Inferior parietal cortex (tissue), 1 donor: ENCODE results near the gene PTPRCAP.
A peak's percentile ranks its signal among the peaks of the same experiment; 100 is the strongest.

Experiments
- DNase-seq: peaks from one replicate; pipeline ENCODE4 v3.0.0-alpha.2; 2016; ENCODE audit errors: extremely low spot score

PTPRCAP gene

DNA sequence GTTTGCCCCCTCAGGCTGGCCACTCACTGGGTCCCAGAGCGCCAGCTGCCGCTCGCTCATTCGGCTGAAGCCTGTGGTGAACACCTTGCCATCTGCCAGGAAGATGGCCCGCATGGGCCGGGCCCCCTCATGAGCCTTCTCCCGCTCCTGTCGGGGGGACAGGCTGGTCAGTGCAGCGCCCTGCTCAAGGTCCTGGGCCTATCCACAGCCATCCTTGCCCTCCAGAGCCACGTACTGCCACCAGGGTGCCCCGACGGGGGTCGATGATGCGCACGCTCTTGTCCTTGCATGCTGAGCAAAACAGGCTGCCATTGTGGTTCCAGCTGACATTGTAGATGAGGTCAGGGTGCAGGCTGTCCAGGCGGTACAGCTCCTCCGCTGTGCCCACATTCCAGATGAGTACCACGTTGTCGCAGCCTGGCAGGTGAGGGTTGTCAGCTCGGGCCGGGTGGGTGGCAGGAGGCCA is 3.6 kb upstream of the PTPRCAP start:
- DNase-seq, result no peak

DNA sequence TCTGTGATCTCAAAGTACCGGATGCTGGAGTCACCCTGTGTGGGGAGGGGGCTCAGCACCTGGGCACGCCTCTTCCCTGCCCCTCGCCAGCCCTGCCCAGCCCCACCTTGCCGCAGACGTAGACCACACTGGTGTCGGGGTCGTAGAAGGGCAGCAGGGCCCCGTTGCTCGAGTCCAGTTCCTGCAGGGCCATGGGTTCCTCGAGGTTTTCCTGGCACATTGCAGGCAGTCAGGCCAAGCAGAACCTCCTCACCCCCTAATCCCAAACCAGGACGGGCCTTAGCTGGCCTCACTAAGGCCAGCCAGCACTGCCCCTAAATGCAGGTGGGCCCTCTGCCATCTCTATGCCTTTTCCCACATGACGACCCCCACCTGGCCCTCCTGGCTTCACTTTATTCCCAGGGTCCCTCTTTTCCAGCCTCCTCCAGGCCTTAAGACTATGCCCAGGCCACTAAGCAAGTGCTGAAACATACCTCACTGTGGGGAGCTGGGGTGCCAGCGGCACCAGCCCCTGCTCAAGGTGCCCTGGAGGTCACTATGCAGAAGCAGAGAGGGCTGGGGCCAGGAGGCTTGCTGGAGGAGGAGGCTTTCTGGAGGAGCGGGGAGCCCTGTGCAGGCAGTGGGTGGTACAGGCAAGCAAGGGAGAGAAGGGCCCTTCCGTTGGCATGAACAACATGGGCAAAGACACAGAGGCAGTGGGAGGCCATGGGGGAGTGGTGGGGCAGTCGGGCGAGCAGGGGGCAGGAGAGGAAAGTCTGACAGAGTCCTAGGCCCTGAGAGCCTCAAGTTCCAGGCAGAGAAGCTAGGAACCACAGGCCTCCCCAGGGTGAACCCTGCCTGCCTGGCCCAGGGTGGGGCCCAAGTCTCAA is 3.0 kb upstream of the PTPRCAP start:
- no peak for DNase-seq

DNA sequence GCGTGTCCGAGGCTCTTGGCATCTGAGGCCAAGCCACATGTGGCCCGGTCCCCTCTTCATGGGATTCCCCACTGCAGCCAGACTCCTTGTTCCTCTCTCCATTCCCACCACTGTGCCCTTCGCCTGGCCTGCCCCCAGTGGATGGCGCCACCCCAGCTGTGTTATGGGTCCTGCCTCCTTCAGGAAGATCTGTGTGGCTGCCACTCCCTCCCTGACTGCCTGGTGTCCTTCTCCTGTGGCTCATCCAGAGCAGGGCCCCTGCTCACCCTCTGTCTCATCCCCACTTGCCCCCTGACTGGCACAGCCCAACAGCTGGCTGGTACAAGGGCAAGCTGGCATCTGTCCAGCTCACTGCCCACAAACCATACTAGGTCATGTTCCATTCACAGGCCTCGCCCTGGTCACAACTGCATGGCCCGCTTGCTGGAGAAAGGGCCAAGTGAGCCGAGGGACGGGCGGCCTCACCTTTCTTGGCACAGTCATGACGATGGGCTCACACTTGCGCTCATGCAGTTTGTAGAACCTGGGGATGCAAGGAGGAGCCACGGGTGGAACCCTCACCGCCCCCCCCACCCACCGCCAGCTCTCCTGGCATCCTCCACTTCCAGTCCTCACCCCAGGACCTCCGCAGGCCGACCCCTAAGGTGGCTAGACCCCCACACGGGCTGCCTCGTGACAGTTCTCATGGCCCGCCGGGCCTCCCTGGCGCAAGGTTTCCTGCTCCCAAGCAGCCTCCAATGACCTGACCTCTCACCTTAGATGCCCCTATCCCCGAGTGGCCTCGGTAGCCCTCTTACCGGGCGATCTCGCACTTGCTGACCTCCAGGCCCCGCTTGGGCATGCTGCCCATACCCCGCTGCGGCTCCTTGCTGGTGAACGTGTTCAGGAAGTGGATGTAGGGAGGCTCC is 2.1 kb upstream of the PTPRCAP start:
- no peak for DNase-seq

DNA sequence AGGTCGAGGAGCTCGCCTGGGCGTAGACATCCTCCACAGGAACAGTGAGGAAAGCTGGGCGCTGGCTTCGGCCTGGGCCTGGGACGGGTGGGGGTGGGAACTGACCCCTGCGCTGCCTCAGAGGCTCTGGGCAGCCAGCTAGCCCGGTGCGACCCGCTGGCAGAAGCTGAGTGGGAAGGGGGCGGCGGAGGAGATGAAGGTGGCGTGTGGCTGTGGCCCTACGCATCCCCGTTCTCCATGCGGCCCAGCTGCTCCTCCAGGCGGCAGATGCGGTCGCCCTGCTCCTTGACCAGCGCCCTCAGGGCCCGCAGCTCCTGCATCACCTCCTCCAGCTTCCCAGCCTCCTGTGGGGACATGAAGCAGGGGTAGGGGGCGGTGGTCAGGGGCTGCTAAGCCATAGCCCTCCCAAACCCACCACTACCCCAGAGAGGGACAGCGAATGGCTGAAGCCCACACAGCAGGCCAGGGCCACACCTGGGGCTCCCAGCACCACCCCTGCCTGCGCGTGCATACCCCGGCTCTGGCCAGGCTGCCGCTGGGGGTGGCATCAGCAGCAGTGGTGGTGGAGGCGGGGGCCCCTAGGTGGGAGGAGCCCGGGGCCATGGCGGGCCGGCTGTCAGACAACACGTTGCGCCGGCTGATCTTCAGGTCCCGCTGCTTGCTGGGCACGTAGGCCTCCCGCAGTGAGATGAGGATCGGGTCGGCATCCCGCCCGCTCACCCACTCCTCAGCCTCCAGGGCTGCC is 848 bp upstream of the PTPRCAP start:
- no peak for DNase-seq

DNA sequence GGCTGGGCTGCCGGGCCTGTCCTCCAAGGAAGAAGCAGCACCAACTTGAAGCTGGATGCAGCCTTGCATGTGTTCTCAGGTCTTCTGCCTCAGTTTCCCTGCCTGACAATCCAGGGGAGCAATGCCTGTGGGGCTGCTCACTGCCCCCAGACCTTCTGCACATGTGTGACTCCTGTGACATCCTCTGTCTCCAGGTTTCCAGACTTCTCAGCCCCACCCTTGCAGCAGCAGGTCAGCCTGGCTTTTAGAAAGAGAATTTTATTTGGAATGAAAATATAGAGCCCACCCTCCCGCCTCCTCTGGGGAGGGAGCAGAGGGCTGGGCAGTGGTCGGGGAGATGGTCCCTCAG is 301 bp upstream of the PTPRCAP start:
- no peak for DNase-seq

DNA sequence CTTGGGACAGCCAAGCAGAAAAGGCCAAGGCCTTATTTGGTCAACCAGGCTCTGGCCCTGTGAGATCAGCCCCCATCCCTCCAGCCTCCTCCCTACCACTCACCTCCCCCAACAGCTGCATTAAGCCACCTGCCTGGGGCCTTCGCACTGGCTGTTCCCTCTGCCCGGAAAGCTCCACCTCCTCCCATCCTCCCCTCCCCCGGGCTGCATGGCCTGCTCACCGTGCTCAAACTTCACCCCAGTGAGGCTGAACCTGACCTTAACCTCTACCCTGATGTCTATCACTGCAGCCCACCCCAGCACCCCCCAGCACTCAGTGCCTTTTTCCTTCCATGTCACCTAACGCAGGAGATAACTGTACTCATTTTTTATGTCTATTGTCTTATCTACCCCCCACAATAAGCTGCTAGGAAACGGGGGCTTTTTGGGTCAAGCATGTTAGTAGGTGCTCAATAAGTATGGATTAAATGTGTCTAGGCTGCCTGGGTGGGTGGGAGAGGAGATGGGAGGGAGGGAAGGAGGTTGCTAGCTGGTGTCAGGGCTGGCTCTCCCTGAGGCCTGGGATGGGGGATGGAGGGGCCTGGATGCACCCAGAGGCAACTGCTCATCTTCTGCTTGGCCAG is 912 bp downstream of the PTPRCAP start:
- DNase-seq, result no peak

DNA sequence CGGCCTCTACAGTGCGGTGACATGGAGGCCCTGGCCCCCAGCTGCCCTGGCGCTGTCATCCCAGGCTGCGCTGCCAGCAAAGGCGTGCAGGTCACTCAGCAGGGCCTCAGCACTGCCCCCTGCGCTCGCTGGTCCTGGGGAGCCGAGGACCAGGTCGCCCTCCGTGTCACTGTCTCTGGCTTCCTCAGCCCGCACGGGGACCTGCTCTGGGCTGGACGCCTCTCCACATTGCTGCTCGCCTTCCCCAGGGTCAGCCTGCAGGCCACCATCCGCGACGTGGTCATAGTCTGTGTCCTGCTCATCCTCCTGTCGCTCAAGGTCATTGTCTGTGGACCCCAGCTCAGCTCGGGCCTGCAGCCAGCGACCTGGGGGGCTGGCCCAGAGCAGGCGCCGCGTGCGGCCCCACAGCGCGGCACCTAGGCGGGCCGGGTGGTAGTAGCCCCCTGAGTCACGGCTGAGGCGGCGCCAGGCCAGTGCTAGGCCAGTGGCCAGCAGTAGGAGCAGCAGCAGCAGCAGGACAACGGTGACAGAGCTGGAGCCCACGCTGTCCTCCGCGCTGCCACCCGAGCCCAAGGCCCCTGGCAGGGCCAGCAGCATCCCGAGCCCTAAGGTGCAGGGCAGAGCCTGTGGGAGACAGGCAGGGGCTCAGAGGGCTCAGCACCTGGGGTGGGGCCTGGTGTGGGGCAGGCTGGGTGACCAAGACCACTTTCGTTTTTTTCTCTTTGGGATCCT is 1.6 kb downstream of the PTPRCAP start:
- no peak for DNase-seq

DNA sequence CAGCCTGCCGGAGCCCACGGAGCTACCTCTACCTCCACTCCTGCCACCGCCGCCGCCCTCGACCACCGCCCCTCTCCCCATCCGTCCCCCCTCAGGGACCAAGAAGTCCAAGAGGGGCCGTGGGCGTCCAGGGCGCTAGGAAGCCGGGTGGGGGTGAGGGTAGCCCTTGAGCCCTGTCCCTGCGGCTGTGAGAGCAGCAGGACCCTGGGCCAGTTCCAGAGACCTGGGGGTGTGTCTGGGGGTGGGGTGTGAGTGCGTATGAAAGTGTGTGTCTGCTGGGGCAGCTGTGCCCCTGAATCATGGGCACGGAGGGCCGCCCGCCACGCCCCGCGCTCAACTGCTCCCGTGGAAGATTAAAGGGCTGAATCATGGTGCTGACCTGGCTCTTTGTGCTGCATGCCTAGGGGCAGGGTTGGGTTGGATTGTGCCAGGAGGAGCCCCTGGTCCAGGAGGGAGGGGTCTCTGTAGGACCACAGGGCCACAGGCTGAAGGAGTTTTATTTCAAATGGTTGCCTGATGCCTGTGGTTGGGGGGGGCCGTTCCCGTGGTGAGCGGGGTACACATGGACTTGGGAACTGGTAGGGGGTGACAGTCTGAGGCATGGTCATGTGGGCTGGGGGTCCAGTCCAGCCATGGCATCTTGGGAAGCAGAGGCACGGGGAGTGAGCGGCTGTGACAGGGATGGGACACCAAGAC is 2.3 kb downstream of the PTPRCAP start:
- DNase-seq, result no peak

DNA sequence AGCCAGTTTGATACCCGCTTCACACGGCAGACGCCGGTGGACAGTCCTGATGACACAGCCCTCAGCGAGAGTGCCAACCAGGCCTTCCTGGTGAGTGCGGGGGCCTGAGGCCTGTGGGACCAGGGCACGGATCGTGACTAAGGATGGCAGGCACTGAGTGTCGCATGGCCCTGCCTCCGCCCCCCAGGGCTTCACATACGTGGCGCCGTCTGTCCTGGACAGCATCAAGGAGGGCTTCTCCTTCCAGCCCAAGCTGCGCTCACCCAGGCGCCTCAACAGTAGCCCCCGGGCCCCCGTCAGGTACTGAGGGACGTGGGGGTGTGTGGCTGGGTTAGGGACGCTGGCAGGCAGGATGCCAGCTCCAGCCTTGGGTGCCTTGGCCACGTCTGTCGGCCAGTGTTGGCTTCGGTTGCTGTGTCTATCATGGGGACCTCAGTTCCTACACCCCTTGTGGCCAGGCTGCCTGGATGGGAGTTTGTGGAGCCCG is 3.0 kb downstream of the PTPRCAP start:
- no peak for DNase-seq

DNA sequence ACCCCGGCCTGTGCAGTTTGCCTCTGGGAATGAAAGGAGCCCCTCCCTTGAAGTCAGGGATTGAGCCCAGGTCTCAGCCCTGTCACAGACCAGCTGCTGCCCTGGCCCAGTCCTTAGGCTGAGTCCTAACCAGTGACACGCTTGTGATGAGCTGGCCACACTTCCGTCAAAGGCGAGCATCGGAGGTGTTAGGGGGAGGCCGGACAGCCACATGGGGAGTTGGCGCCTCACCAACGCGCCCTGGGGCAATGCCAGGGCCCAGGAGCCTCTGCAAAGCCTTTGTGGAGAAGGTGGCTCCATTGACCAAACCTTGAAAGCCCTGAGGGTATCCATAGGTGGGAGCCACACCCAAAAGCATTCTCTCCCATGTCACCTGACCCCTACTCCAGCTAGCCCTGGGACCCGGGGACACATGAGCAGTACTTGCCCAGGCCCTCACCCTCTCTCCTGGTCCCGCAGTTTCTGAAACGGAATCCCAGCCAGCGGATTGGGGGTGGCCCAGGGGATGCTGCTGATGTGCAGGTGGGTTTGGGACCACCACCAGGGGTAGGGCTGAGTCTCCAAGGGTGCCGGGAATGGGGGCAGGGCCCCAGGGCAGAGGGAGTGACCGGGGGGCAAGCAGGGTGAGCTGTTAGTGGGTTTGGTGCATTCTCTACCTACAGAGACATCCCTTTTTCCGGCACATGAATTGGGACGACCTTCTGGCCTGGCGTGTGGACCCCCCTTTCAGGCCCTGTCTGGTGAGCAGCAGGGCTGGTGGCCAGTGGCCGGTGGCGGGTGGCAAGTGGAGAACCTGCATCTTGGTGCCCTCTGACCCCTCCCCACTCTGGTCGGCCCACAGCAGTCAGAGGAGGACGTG is 3.7 kb downstream of the PTPRCAP start:
- DNase-seq, result no peak

DNA sequence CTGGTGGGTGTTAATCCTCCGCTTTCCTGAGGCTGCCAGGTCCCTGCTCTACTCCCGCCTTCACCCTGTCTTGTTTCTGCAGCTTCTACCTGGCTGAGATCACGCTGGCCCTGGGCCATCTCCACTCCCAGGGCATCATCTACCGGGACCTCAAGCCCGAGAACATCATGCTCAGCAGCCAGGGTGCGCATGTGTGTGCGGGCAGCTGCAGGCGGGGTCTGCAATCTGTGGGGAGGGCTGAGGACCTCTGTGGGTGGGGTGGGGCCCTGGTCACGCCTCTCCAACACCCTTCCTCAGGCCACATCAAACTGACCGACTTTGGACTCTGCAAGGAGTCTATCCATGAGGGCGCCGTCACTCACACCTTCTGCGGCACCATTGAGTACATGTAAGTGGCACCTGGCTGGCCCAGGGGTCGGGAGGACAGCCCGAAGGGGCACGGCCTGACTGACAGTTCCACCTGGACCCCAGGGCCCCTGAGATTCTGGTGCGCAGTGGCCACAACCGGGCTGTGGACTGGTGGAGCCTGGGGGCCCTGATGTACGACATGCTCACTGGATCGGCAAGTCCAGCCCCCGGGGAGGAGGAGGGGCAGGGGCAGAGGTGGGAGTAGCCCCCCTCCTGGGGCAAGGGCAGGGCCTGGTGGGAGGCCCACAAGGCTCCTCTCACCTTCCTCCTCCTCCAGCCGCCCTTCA is 4.7 kb downstream of the PTPRCAP start:
- no peak for DNase-seq

DNA sequence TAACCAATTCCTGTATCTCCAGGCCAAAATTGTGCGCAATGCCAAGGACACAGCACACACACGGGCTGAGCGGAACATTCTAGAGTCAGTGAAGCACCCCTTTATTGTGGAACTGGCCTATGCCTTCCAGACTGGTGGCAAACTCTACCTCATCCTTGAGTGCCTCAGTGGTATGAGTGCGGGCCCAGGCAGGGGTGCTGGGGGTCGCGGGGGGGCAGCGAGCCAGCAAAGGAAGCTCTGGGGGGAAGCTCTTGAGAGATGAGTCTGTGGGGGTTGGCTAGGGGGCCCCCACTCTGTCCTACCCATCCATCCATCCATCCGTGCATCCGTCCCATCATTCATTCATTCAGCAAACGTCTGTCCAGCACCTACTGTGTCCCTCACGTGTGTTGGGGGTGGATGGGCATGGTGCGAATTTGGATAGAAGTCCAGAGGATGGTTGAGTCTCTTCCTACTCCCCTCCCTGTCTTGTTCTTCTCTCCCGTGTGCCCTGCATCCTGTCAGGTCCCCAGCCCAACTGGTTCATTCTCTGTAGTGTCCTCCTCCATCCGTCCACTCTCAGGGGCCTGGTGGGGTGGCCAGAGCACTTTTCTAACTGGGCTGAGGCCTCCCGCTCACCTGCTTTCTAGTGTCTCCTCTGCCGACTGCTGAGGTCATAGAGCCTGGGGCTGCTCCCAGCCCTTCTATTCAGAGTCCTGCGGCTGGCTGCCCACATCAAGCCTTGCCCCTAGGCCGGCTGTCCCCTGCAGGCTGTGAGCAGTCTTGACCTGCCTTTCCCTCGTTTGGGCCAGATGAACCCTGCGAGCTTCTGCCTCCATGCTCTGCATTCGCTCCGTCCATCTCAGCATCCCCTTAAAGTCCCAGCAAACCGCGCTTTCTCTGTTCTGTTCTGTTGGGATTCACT is 5.9 kb downstream of the PTPRCAP start:
- DNase-seq, result no peak

DNA sequence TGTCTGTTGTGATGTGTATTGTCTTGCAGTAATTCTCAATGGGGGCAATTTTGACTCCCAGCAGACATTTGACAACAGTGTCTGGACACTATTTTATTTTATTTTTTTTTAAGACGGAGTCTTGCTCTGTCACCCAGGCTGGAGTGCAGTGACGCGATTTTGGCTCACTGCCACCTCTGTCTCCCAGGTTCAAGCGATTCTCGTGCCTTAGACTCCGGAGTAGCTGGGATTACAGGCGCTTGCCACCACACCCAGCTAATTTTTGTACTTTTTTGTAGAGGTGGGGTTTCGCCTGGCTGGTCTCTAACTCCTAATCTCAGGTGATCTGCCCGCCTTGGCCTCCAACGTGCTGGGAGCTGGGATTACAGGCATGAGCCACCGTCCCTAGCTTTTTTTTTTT is 7.8 kb downstream of the PTPRCAP start:
- no peak for DNase-seq

DNA sequence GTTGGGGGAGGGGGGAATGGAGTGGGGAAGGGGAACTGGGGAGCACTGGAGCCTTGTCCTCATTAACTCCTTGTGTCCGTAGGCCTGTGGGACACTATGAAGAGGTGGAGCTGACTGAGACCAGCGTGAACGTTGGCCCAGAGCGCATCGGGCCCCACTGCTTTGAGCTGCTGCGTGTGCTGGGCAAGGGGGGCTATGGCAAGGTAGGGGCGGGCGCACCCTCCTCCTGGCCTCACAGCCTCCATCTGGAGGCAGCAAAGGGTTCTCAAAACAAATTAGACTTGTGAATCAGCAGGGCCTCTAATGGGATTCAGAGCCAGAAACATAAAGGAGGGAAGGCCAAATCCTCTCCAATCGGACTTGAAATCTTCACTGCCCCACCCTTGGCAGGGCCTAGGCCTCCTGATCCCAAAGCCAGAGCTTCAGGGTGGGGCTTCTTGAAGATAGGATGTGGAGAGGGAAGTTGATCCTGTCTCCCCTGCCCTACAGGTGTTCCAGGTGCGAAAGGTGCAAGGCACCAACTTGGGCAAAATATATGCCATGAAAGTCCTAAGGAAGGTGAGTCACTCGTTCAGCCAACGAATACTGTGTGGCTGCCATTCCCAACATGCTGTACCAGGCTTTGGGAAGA is 8.3 kb downstream of the PTPRCAP start:
- DNase-seq, result no peak

DNA sequence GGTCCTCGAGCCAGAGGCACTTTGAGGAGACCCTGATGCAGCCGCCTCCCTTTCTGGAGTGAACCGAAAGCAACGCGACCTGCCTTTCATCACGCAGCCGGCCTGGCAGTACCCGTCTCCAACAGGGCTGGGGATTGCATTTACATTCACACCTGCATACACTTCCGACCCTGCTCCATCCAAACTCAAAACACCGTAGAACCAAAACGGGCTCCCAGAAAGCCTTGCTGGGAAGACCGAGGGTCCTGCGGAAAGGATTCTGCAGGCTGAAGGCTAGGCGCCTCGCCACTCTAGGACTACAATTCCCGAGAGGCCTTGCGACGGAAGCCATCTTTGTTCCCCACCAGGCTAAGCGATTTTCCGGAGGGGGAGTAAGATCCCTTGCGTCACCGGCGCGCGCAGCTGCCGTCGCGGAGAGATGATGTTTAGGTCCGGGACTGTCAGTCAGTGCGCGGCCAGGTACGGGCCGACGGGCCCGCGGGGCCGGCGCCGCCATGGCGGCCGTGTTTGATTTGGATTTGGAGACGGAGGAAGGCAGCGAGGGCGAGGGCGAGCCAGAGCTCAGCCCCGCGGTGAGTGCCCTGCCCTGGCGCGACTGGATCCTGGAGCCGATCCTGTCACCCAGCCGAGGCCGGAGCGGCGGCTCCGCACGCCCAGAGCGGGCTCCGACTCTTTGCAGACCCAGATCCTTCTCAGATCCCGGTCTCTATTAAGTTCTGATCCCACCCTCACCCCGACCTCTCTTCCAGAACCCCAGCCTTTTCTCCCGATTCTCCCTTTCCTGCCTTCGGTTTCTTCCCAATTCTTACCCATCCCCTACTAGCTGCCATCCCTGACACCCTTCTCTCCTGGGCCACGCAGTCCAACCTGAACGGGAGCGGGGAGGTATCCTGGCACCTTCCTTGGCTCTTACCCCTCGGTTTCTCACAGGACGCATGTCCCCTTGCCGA is 9.2 kb downstream of the PTPRCAP start, which contains the start of gene RPS6KB2:
Gene RPS6KB2, plus strand, starts transcription at position 443 of the 950 bp plus-strand sequence. Its CDS starts 52 bp downstream, at position 495.
- DNase-seq, result peak; percentile 99
